Measurements from ENCODE around the gene TGFB2. TPM values are rescaled to one million over a fixed set of nuclear protein-coding genes. Genes with fewer than 3 reads are reported as not detected.

The TGFB2 gene
- total RNA-seq, 1 donor from 2014 or later: 46.8 TPM

DNA sequence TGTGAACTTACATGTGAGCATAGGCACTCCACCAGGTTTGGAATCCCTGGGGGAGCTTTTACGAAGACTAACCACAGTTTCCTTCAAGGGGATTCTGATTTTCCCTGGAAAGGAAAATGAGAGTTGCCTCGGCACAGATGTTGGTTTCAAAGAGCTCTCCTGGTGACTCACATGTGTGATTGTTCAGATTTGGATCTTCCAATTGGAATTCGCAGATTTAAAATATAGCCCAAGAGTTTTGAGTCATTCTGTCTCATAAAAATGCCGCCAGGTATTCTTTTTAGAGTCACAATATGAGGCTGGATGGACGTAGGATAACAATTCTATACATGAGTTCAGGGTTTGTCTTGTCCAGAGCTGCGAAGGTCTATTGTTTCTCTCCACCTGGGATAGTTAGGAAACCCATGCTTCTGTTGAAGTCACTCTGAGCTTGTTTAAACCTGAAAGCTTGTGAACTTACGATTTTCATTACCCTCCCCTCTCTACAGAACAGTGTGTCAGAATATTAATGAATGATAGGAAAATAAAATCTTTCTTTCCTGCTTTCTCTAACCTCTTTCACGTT lies 64.9 kb downstream of the TGFB2 start:
- no peak for ATAC-seq
- intact Hi-C loops (cut with DNase I): no loop called here

DNA sequence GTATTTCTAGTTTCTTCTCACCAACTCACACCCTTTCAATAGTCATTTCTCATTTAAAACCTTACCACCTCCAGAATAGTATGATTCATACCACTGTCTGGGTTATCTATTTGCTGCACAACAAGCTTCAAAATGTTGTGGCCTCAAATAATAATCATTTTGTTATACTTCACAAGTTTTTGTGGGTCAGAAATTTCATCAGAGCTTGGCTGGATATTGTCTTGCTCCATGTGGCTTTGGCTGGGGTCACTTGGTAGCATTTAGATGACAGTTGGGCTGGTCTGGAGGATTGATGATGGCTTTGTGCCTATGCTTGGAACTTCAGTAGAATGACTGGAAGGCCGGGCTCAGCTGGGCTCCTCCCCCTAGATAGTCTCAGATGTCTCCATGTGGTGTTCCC lies 66.0 kb downstream of the TGFB2 start:
- DNase-seq (ENCODE audit: low spot score) (no peak), ATAC-seq (no peak)
- intact Hi-C loops (cut with DNase I): no loop called here

More for the DNA sequence above, 64.9 kb downstream of the TGFB2 start:
- no peak for DNase-seq (ENCODE audit: low spot score)

DNA sequence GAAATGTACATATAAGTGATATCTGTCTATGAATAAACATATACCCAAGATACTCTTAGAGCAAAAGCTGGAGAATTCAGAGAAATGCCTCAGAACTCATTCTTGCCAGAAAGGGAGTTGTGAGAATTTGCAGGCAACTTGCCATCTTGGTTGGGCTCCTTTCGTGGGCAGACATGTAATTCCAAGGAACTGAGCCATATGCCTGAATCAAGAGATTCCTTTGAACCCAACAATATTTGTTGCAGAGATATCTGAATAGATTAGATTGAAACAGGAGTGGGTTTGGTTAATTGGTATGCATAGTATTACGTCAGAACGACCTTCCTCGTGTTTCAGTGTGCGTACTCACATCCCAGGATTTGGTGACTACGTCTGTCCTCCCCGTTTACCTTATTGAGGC lies 67.0 kb downstream of the TGFB2 start:
- no peak for DNase-seq (ENCODE audit: low spot score)
- no peak for ATAC-seq
- intact Hi-C loops (cut with DNase I): no loop called here

DNA sequence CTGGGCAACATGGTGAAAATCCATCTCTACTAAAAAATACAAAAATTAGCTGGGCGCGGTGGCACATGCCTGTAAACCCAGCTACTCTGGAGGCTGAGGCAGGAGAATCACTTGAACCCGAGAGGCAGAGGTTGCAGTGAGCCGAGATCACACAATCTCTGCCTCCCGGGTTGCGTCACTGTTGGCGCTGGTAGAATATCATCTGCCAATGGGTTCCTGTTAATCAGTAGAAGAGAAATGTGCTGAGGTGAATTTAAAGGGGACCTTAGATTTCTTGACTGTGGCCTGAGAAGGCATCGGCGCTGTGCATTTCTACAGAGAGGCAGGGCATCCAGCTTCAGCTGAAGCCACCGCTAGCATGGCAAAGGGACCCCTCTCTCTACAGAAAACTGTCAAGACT lies 68.0 kb downstream of the TGFB2 start:
- DNase-seq (ENCODE audit: low spot score): no peak
- no peak for ATAC-seq
- intact Hi-C loops (cut with DNase I): no loop called here

DNA sequence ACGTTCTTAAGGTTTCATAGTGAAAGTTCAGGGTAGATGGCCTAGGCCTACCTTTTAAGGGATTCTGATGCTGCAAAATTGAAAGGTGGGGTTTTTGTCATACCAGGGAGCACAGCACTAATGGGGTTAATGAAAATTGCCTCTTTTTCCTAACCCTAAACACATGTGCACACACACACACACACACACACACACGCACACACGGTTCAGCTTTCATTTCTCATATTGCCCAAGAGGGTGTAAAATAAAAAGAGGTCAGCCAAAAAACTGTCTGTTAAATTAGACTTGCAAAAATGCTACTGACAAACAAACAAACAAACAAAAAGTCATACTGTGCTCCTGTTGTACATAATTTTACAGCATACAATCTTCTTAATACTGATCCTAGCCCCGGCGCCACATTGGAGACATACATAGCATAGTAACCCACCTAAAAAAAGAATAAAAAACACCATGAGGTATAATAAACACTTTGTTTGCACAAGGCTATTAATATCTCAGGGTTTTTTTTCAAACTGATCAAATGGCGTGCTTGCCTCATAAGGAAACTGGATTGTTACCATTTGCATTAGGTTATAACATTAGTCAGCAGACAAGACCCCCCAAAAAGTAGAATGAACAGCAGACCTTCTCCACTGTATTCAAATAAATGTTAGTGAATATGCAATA lies 69.1 kb downstream of the TGFB2 start:
- DNase-seq (ENCODE audit: low spot score) (no peak), ATAC-seq (no peak)
- intact Hi-C loops (cut with DNase I): no loop called here

DNA sequence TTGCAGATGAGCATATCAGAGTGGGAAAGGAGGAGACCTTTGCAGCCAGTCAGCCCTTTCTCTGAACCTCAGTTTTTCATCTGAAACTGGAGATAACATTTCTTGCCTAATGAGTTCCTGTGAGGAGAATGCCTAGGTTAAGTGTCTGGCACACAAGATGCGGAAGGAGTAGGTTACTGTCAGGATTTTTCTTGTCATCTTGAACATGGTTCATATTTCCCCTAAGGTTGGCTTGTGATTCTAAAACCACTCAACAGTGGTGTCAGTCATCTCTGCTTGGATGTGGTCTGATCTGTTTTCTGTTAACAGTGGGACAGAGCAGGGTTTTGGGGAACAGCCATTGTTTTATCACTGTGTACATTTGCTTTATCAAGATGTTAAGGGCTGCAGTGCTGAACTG lies 70.6 kb downstream of the TGFB2 start:
- intact Hi-C loops (cut with DNase I): no loop called here
- DNase-seq (ENCODE audit: low spot score) (no peak), ATAC-seq (no peak)

DNA sequence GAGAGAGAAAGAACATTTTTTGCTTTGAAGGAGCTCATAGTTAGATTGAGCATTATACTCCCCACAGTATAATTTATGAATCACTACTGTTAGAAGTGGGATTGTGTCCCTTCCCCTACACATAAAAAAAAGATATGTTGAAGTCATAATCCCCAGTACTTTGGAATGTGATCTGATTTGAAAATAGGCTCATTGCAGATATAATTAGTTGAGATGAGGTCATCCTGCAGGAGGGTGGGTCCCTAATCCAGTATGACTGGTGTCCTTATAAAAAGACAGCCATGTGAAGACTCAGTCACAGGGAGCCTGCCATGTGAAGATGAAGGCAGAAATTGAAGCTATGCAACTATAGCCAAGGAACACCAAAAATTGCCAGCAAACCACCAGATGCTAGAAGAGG lies 76.4 kb downstream of the TGFB2 start:
- intact Hi-C loops (cut with DNase I): no loop called here
- ATAC-seq (no peak), DNase-seq (ENCODE audit: low spot score) (no peak)

DNA sequence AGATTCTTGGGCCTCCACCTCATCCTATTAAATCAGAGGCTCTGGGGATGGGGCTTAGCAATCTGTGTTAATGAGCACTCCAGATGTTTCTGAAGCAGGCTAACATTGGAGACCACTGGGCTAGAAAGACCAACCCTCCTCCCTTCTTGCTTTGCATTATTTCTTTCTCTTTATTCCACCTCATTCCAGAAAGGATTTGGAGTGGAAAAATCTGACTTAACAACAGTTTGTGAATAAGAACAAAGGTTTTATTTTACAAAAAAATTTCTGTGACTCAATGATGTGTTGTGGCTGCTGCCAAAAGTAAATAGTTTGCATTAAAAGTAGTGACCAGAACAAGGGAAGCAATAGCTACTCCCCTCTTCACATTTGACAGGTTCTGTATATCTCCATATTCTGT lies 79.4 kb downstream of the TGFB2 start:
- intact Hi-C loops (cut with DNase I): no loop called here
- ATAC-seq (no peak), DNase-seq (ENCODE audit: low spot score) (no peak)

DNA sequence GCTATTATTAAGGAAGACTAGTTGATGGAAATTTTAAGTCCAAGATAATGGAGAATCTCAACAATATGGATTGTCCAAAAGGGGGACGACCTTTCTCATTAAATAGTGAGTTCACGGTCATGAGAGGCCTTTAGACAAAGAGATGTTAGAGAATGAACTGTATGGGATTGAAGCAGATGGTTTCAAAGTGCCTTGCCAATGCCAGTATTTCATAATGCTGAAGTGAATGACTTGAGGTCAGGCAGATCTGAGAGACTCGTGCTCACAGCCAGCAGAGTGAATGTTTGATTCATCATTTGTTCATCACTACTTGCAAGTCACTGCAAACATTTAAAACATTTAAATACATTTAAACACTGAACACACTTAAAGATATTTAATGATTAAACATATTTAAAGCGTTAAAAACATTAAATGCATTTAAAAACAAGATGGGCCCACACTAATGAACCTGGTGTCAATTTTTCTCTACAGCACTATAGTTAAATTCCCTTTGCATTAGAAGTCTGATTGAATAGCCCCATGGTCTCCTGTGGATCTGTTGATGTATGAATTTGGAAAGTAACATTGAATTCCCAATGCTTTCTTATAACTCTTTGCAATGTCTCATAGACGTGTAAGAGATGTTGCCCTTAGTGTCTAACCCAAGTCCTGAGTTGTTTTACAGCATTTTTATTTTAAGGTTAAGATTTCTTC lies 80.7 kb downstream of the TGFB2 start:
- peak; percentile 79 for ATAC-seq

DNA sequence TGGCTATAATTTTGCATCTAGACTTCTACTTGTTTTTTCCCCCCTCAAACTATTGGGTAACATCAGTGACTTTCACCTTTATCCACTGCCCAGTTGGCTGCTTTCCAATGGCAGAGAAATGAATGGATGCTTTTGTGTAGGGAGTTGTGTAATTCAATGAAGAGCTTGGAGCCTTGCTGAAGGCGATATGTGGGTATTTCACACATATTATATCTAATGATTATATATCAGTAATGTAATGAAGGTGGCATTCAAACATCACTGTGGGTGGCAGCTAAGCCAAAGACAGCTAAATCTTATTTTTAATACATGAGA lies 81.2 kb downstream of the TGFB2 start:
- intact Hi-C loops (cut with DNase I): no loop called here
- ATAC-seq (peak; percentile 94), DNase-seq (ENCODE audit: low spot score) (peak; percentile 73)

More for the DNA sequence above, 80.7 kb downstream of the TGFB2 start:
- DNase-seq (ENCODE audit: low spot score): no peak
- intact Hi-C loops (cut with DNase I): no loop called here

DNA sequence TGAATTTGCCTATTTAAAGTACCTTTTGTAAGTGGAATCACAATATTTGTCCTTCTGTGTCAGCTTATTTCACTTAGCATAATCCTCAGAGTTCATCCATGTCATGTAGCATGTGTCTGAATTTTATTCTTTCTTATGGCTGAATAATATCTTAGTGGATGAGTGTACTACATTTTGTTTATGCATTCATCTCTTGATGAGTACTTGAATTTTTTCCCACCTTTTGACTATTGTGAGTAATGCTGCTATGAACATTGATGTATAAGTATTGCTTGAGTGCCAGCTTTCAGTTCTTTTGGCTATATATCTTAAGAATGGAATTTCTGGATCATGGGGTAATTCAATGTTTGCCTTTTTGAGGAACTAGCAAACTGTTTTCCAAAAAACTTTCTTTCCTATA lies 84.2 kb downstream of the TGFB2 start:
- no peak for ATAC-seq
- no peak for DNase-seq (ENCODE audit: low spot score)
- intact Hi-C loops (cut with DNase I): no loop called here

DNA sequence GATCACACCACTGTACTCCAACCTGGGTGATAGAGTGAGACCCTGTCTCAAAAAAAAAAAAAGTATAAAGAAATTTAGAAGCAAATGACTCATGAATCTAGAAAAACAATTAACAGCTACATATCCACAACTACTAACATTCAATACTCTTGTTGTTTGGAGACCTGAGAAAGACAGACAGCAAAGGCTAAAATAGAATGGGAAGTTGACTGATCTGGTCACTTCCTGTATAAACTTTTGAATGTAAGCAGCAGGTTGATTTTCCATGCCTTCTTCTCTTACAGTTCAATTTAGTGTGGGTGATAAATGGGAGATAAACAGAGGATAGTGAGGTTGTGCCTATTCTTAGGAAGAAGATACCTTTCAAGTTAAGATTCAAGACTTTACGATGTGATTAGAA lies 85.2 kb downstream of the TGFB2 start:
- intact Hi-C loops (cut with DNase I): no loop called here
- DNase-seq (ENCODE audit: low spot score) (no peak), ATAC-seq (no peak)

DNA sequence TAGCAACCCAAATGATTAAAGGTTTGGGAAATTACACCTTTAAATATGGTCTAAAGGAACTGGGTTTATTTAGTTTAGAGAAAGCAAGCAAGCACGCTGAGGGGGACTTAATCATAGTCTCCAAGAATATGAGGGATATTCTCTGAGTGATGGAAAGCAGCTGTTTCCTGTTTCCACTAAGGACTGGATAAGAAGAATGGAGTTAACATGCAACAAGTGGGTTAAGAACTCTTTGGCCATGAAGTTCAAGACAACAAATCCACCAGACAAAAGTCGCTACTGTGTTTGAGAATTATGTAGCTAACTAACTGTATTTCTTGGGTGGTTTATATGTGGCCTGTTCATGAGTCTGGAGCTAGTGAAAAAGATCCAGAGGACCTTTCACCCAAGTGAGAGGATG lies 85.7 kb downstream of the TGFB2 start:
- no peak for ATAC-seq
- intact Hi-C loops (cut with DNase I): no loop called here

DNA sequence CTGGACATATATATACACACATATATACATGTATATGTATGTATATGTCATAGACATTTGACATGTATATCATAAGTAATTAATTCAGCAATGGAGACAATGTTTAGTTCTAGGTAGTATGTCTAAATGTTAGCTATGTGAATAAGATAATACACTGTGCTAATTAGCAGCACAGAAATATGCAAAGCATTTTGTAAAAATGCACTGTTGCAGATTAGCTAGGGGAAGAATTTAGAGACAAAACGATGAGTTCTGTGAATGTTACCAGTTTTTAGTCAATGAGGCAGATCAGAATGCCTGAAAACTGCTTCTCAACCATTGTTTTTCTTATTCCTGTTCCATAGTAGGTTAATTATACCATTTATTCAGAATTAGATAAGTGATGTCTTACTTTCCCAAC lies 86.3 kb downstream of the TGFB2 start:
- DNase-seq (ENCODE audit: low spot score) (no peak), ATAC-seq (no peak)
- intact Hi-C loops (cut with DNase I): no loop called here

More for the DNA sequence above, 85.7 kb downstream of the TGFB2 start:
- no peak for DNase-seq (ENCODE audit: low spot score)

DNA sequence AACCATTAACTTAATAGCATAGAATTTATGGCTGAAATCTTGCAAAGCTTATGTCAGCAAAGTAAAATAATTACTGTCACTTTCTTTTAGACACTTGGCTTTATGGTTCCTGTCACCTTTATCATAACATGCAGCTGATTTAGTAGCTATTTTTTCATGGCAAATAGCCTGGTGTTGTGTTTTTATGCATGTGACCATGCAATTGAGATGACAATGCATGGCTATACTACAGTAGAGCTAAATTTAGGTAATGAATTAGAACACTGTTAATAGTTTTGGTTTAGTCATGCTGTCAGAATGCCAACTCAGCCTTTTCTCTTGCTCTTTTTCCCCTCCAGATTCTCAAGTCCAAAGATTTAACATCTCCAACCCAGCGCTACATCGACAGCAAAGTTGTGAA lies 88.6 kb downstream of the TGFB2 start:
- ATAC-seq (no peak), DNase-seq (ENCODE audit: low spot score) (no peak)
- intact Hi-C loops (cut with DNase I): no loop called here

DNA sequence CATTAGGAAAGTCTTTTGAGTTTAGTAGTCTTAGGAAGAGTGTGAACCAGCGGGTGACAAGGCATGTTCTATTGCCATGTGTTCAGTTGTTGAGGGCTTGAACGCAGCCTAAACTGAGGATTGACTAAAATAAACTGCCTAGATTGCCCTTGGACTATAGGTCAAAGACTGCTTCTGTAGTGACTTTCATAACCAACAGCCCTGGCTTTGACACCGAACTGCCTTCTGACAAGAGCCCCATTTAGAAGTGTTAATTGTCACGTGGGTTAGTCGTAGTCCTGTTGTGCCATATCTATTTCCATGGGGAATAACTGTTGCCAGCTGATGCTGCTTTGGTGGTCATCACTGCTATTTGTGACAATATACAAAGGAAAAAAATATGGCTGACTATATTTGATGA lies 90.4 kb downstream of the TGFB2 start:
- DNase-seq (ENCODE audit: low spot score): no peak
- no peak for ATAC-seq
- intact Hi-C loops (cut with DNase I): no loop called here

DNA sequence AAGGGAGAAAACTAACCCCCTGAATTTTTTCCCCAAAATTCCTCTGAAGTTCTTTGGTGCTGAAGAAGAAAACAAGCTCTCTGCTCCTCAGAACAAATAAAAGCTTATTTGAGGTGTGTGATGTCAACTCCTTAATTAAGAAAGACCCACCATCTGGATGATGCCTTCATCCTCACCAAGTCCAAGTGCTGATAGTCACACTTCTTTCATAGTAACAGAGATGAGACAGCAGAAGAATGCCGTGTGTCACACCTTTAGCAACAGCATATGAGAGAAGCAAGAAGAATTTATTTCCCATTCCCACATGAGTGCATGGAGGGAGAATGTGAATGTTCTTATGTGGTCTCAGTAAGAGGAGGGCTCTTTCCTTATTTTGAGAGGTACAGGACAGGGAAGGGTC lies 91.2 kb downstream of the TGFB2 start:
- intact Hi-C loops (cut with DNase I): no loop called here
- ATAC-seq: no peak

DNA sequence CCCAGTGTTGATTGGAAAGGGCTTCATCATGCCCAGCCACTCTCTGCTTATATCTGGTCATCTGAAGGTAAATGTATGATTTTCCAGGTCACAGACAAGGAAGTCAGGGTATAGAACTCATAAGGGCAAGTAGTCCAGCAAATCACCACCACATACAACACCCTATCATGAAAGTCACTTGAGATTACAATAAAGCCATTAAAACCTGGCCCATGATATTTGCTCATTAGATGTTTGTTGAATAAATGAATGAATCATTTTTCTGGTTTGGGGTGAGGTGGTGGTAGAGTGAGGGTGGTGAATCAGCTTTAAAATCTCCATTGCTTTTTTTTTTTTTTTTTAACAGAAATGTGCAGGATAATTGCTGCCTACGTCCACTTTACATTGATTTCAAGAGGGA lies 91.9 kb downstream of the TGFB2 start:
- intact Hi-C loops (cut with DNase I): no loop called here
- DNase-seq (ENCODE audit: low spot score) (no peak), ATAC-seq (no peak)

More for the DNA sequence above, 91.2 kb downstream of the TGFB2 start:
- DNase-seq (ENCODE audit: low spot score): no peak

DNA sequence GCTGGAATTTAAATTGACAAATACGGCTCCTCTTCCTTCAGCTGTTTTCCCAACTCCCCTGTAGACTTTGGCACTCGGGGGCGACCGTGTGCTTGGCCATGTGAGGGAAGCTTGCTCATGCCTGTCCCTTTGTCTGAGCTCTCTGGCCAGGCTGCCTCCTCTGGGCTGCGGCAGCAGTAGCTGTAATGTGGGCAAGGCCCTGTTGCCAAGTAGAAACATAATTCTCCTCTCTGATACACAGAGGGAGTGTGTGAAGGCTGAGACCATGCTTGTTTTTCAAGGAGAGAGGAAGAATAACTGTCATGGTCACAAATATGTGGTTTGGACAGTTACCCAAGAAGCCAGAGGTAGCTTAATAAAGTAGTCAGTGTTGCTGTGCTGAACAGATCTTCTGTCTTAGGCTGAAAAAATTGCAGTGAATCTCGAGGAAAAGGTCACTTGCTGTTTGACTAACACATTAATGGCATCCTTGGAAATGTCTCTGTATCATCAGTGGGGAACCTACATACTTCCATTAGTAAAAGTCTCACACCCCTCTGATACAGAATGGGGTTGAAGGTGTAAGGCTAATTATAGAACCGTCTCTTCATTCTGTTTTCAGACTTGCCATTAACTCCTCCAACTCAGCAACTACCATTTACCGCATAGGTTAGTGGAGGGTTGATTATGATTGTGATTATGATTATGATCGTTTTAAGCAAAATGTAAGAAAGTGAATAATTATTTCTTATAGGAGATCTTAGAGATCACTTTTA lies 94.6 kb downstream of the TGFB2 start:
- ATAC-seq (peak; percentile 87), DNase-seq (ENCODE audit: low spot score) (no peak)
- intact Hi-C loops (cut with DNase I): loop anchor here (5.0 kb wide), 1 partner anchor 1528 kb away; no protein-coding TSS in a partner anchor

DNA sequence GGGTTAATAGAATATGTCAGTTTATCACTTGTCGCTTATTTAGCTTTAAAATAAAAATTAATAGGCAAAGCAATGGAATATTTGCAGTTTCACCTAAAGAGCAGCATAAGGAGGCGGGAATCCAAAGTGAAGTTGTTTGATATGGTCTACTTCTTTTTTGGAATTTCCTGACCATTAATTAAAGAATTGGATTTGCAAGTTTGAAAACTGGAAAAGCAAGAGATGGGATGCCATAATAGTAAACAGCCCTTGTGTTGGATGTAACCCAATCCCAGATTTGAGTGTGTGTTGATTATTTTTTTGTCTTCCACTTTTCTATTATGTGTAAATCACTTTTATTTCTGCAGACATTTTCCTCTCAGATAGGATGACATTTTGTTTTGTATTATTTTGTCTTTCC lies 98.1 kb downstream of the TGFB2 start:
- intact Hi-C loops (cut with DNase I): loop anchor here (5.0 kb wide), 1 partner anchor 1524 kb away; no protein-coding TSS in a partner anchor
- ATAC-seq: no peak
- DNase-seq (ENCODE audit: low spot score): no peak

Data from sciatic nerve (tissue), 2 donors.